ENCODE measurements around the gene BRIP1.

Gene BRIP1

DNA sequence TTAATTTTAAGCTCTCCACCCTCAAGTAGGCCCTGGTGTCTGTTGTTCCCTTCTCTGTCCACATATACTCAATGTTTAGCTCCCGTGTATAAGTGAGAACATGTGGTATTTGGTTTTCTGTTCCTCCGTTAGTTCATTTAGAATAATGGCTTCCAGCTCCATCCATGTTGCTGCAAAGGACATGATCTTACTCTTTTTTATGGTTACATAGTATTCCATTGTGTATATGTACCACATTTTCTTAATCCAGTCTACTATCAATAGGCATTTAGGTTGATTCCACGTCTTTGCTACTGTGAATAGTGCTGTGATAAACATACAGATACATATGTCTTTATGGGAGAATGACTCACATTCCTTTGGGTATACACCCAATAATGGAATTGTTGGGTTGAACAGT is 160.9 kb downstream of the BRIP1 start:
- Histone ChIP-seq H3K9me3 (ENCODE audit: low read length) (peaks cover 7% of the 10 kb centered on the region), H3K27ac (ENCODE audit: low read depth, low read length) (no peak overlapping the region), H3K4me1 (ENCODE audit: insufficient read depth, low read length) (no peaks in the 10 kb centered on the region), H3K9ac (ENCODE audit: low read length) (no peak overlapping the region), H3K36me3 (ENCODE audit: insufficient read depth, low read length) (no peaks in the 10 kb centered on the region), H3K27me3 (ENCODE audit: control insufficient read depth in 1 of 2, insufficient read depth in 2 of 2, low read length in 2 of 2) (no peaks in the 10 kb centered on the region), H3K4me3 (ENCODE audit: low read depth in 1 of 2, low read length in 2 of 2) (no peak overlapping the region)

GRCh38 chr17:61701978-61702377 is 161.3 kb downstream of the BRIP1 start:
- Histone ChIP-seq H3K4me1 (ENCODE audit: insufficient read depth, low read length) (no peaks in the 10 kb centered on the region), H3K27ac (ENCODE audit: low read depth, low read length) (no peak overlapping the region), H3K4me3 (ENCODE audit: low read depth in 1 of 2, low read length in 2 of 2) (no peak overlapping the region), H3K9ac (ENCODE audit: low read length) (no peak overlapping the region), H3K9me3 (ENCODE audit: low read length) (peaks cover 7% of the 10 kb centered on the region), H3K27me3 (ENCODE audit: control insufficient read depth in 1 of 2, insufficient read depth in 2 of 2, low read length in 2 of 2) (no peaks in the 10 kb centered on the region), H3K36me3 (ENCODE audit: insufficient read depth, low read length) (no peaks in the 10 kb centered on the region)

DNA sequence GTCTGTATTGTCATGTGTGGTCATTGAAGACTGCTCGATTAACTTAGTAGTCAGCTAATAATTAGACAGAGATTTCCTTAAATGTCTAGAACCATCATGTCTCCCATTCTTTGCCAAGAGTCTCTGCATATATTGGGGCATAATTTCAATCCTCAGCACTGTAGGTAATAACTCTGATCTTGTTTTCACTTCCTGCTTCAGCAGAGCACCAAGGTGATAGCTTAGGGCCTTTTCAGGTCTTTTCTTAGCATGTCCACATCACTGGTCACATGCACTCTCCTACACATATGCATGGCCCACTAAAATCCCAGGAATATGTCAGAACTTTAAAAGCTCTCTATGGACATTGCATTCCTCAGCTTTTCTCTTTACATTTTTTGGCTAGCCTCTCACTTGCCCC is 162.0 kb downstream of the BRIP1 start:
- no peak overlapping the region for H3K27ac ChIP-seq (ENCODE audit: low read depth, low read length)
- no peak overlapping the region for H3K9ac ChIP-seq (ENCODE audit: low read length)
- H3K9me3 ChIP-seq (ENCODE audit: low read length), result peaks cover 7% of the 10 kb centered on the region
- no peaks in the 10 kb centered on the region for H3K4me1 ChIP-seq (ENCODE audit: insufficient read depth, low read length)
- H3K27me3 ChIP-seq (ENCODE audit: control insufficient read depth in 1 of 2, insufficient read depth in 2 of 2, low read length in 2 of 2), result no peaks in the 10 kb centered on the region
- H3K4me3 ChIP-seq (ENCODE audit: low read depth in 1 of 2, low read length in 2 of 2), result no peak overlapping the region
- H3K36me3 ChIP-seq (ENCODE audit: insufficient read depth, low read length), result no peaks in the 10 kb centered on the region

DNA sequence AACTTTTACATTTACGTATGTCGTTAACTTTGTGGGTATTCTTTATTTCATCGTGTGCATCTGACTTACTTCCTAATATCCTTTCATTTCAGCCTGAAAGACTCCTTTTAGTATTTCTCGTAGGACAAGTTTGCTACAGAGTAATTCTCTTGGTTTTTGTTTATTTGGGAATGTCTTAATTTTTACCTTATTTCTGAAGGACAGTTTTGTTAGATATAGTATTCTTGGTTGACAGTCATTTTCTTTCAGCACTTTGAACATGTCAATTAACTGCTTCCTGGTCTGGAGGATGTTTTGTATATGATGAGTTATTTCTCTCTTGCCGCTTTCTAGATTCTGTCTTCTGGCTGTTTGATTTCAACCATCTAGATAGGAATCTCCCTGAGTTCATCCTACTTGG is 163.1 kb downstream of the BRIP1 start:
- H3K27me3 ChIP-seq (ENCODE audit: control insufficient read depth in 1 of 2, insufficient read depth in 2 of 2, low read length in 2 of 2), result no peaks in the 10 kb centered on the region
- no peak overlapping the region for H3K4me3 ChIP-seq (ENCODE audit: low read depth in 1 of 2, low read length in 2 of 2)
- no peak overlapping the region for H3K9ac ChIP-seq (ENCODE audit: low read length)
- H3K9me3 ChIP-seq (ENCODE audit: low read length), result peaks cover 7% of the 10 kb centered on the region
- H3K27ac ChIP-seq (ENCODE audit: low read depth, low read length), result no peak overlapping the region
- no peaks in the 10 kb centered on the region for H3K4me1 ChIP-seq (ENCODE audit: insufficient read depth, low read length)
- no peaks in the 10 kb centered on the region for H3K36me3 ChIP-seq (ENCODE audit: insufficient read depth, low read length)

- no peaks in the 10 kb centered on the region for H3K27me3 ChIP-seq (ENCODE audit: control insufficient read depth in 1 of 2, insufficient read depth in 2 of 2, low read length in 2 of 2)
- no peak overlapping the region for H3K27ac ChIP-seq (ENCODE audit: low read depth, low read length)
- peaks cover 7% of the 10 kb centered on the region for H3K9me3 ChIP-seq (ENCODE audit: low read length)
- no peaks in the 10 kb centered on the region for H3K36me3 ChIP-seq (ENCODE audit: insufficient read depth, low read length)
- H3K4me3 ChIP-seq (ENCODE audit: low read depth in 1 of 2, low read length in 2 of 2), result no peak overlapping the region
- no peak overlapping the region for H3K9ac ChIP-seq (ENCODE audit: low read length)
- no peaks in the 10 kb centered on the region for H3K4me1 ChIP-seq (ENCODE audit: insufficient read depth, low read length)
Observed at GRCh38 chr17:61699694-61700093, 163.6 kb downstream of the BRIP1 start.

GRCh38 chr17:61699032-61699431 is 164.3 kb downstream of the BRIP1 start:
- H3K27me3 ChIP-seq (ENCODE audit: control insufficient read depth in 1 of 2, insufficient read depth in 2 of 2, low read length in 2 of 2), result no peaks in the 10 kb centered on the region
- H3K27ac ChIP-seq (ENCODE audit: low read depth, low read length), result no peak overlapping the region
- H3K4me3 ChIP-seq (ENCODE audit: low read depth in 1 of 2, low read length in 2 of 2), result no peak overlapping the region
- H3K9me3 ChIP-seq (ENCODE audit: low read length), result peaks cover 7% of the 10 kb centered on the region
- no peaks in the 10 kb centered on the region for H3K4me1 ChIP-seq (ENCODE audit: insufficient read depth, low read length)
- no peak overlapping the region for H3K9ac ChIP-seq (ENCODE audit: low read length)
- H3K36me3 ChIP-seq (ENCODE audit: insufficient read depth, low read length), result no peaks in the 10 kb centered on the region

DNA sequence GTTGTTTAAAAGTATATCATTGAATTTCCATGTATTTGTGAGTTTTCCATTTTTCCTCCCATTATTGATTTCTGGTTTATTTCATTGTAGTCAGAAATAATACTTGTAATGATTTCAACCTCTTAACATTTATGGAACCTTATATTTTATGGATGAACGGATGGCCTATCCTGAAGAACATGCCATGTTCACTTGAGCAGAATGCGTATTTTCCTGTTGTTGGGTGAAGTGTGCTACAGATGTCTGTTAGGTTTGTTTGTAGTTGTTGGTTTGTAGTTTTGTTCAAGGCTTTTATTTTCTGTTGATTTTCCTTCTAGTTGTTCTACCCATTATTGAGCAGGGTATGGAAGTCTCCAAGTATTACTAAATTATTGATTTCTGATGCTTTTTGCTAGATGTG is 165.1 kb downstream of the BRIP1 start:
- Histone ChIP-seq H3K9me3 (ENCODE audit: low read length) (peaks cover 7% of the 10 kb centered on the region), H3K9ac (ENCODE audit: low read length) (no peak overlapping the region), H3K4me1 (ENCODE audit: insufficient read depth, low read length) (no peaks in the 10 kb centered on the region), H3K27ac (ENCODE audit: low read depth, low read length) (no peak overlapping the region), H3K4me3 (ENCODE audit: low read depth in 1 of 2, low read length in 2 of 2) (no peak overlapping the region), H3K27me3 (ENCODE audit: control insufficient read depth in 1 of 2, insufficient read depth in 2 of 2, low read length in 2 of 2) (no peaks in the 10 kb centered on the region), H3K36me3 (ENCODE audit: insufficient read depth, low read length) (no peaks in the 10 kb centered on the region)

DNA sequence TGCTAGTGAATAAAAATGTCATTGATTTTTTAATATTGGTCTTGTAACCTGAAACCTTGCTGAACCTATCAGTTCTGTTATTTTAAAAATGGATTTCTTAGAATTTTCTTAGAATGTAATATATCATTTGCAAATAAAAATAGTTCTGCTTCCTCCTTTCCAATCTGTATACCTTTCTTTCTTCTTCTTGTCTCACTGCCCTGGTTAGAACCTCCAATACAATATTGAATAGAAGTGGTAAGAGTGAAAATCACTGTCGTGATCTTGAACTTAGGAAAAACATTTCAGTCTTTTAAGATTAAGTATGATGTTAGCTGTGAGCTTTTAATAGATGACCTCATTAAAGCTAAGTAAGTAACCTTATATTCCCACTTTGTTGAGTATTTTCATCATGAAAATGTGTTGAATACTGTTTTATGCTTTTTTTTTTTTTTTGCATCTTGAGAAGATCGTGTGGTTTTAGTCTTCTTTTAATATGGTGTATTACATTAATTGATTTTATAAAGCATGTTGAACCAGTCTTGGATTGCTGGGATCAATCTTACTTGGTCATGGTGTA is 167.5 kb downstream of the BRIP1 start:
- Histone ChIP-seq H3K27ac (ENCODE audit: low read depth, low read length) (no peak overlapping the region), H3K9ac (ENCODE audit: low read length) (no peak overlapping the region), H3K9me3 (ENCODE audit: low read length) (no peaks in the 10 kb centered on the region), H3K27me3 (ENCODE audit: control insufficient read depth in 1 of 2, insufficient read depth in 2 of 2, low read length in 2 of 2) (no peaks in the 10 kb centered on the region), H3K4me1 (ENCODE audit: insufficient read depth, low read length) (no peaks in the 10 kb centered on the region), H3K4me3 (ENCODE audit: low read depth in 1 of 2, low read length in 2 of 2) (no peak overlapping the region), H3K36me3 (ENCODE audit: insufficient read depth, low read length) (no peaks in the 10 kb centered on the region)

- no peak overlapping the region for H3K4me3 ChIP-seq (ENCODE audit: low read depth in 1 of 2, low read length in 2 of 2)
- H3K4me1 ChIP-seq (ENCODE audit: insufficient read depth, low read length), result no peaks in the 10 kb centered on the region
- no peaks in the 10 kb centered on the region for H3K27me3 ChIP-seq (ENCODE audit: control insufficient read depth in 1 of 2, insufficient read depth in 2 of 2, low read length in 2 of 2)
- H3K9me3 ChIP-seq (ENCODE audit: low read length), result no peaks in the 10 kb centered on the region
- H3K9ac ChIP-seq (ENCODE audit: low read length), result no peak overlapping the region
- H3K27ac ChIP-seq (ENCODE audit: low read depth, low read length), result no peak overlapping the region
- no peaks in the 10 kb centered on the region for H3K36me3 ChIP-seq (ENCODE audit: insufficient read depth, low read length)
Observed at GRCh38 chr17:61694095-61694494, 169.2 kb downstream of the BRIP1 start.

- Histone ChIP-seq H3K9ac (ENCODE audit: low read length) (no peak overlapping the region), H3K27ac (ENCODE audit: low read depth, low read length) (no peak overlapping the region), H3K9me3 (ENCODE audit: low read length) (no peaks in the 10 kb centered on the region), H3K36me3 (ENCODE audit: insufficient read depth, low read length) (no peaks in the 10 kb centered on the region), H3K4me3 (ENCODE audit: low read depth in 1 of 2, low read length in 2 of 2) (no peak overlapping the region), H3K4me1 (ENCODE audit: insufficient read depth, low read length) (no peaks in the 10 kb centered on the region), H3K27me3 (ENCODE audit: control insufficient read depth in 1 of 2, insufficient read depth in 2 of 2, low read length in 2 of 2) (no peaks in the 10 kb centered on the region)
Observed at GRCh38 chr17:61689610-61690180, 173.6 kb downstream of the BRIP1 start.

- H3K4me1 ChIP-seq (ENCODE audit: insufficient read depth, low read length), result no peaks in the 10 kb centered on the region
- no peak overlapping the region for H3K27ac ChIP-seq (ENCODE audit: low read depth, low read length)
- H3K4me3 ChIP-seq (ENCODE audit: low read depth in 1 of 2, low read length in 2 of 2), result no peak overlapping the region
- H3K9ac ChIP-seq (ENCODE audit: low read length), result no peak overlapping the region
- H3K36me3 ChIP-seq (ENCODE audit: insufficient read depth, low read length), result no peaks in the 10 kb centered on the region
- no peaks in the 10 kb centered on the region for H3K27me3 ChIP-seq (ENCODE audit: control insufficient read depth in 1 of 2, insufficient read depth in 2 of 2, low read length in 2 of 2)
- H3K9me3 ChIP-seq (ENCODE audit: low read length), result no peaks in the 10 kb centered on the region
Observed at GRCh38 chr17:61687769-61688168, 175.6 kb downstream of the BRIP1 start.

- H3K9ac ChIP-seq (ENCODE audit: low read length), result no peak overlapping the region
- no peaks in the 10 kb centered on the region for H3K4me1 ChIP-seq (ENCODE audit: insufficient read depth, low read length)
Observed at GRCh38 chr17:61686113-61686512, 177.2 kb downstream of the BRIP1 start.

More at GRCh38 chr17:61686113-61686512, 177.2 kb downstream of the BRIP1 start:
- no peak overlapping the region for H3K27ac ChIP-seq (ENCODE audit: low read depth, low read length)
- H3K27me3 ChIP-seq (ENCODE audit: control insufficient read depth in 1 of 2, insufficient read depth in 2 of 2, low read length in 2 of 2), result no peaks in the 10 kb centered on the region
- H3K9me3 ChIP-seq (ENCODE audit: low read length), result no peaks in the 10 kb centered on the region
- no peaks in the 10 kb centered on the region for H3K36me3 ChIP-seq (ENCODE audit: insufficient read depth, low read length)
- no peak overlapping the region for H3K4me3 ChIP-seq (ENCODE audit: low read depth in 1 of 2, low read length in 2 of 2)
